ENCODE measurements around the gene ULK4. TPM values are rescaled to one million over a fixed set of nuclear protein-coding genes. Genes with fewer than 3 reads are reported as not detected.

The ULK4 gene
- total and polyA plus RNA-seq, 9 of the 15 experiments (the other 6 are each of a cell fraction or from before 2014, with no cell fraction given), result 3.0 to 5.9 (median 3.5) TPM

DNA sequence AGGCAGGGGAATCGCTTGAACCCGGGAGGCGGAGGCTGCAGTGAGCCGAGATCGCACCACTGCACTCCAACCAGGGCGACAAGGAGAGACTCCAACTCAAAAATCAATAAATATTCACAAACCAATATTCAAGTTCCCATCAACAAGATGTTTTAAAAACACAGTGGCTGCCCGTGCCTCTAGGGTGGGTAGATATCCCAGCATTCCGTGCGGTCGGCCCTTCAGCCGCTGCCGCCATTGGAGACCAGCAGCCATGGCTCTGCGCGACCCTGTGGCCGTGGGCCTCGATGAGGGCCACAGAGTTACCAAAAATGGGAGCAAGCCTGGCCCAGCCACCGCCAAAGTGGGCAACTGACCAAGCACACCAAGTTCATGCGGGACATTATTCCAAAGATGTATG lies 6.7 kb downstream of the ULK4 start (continued):
- TF ChIP-seq, protein P1, sequence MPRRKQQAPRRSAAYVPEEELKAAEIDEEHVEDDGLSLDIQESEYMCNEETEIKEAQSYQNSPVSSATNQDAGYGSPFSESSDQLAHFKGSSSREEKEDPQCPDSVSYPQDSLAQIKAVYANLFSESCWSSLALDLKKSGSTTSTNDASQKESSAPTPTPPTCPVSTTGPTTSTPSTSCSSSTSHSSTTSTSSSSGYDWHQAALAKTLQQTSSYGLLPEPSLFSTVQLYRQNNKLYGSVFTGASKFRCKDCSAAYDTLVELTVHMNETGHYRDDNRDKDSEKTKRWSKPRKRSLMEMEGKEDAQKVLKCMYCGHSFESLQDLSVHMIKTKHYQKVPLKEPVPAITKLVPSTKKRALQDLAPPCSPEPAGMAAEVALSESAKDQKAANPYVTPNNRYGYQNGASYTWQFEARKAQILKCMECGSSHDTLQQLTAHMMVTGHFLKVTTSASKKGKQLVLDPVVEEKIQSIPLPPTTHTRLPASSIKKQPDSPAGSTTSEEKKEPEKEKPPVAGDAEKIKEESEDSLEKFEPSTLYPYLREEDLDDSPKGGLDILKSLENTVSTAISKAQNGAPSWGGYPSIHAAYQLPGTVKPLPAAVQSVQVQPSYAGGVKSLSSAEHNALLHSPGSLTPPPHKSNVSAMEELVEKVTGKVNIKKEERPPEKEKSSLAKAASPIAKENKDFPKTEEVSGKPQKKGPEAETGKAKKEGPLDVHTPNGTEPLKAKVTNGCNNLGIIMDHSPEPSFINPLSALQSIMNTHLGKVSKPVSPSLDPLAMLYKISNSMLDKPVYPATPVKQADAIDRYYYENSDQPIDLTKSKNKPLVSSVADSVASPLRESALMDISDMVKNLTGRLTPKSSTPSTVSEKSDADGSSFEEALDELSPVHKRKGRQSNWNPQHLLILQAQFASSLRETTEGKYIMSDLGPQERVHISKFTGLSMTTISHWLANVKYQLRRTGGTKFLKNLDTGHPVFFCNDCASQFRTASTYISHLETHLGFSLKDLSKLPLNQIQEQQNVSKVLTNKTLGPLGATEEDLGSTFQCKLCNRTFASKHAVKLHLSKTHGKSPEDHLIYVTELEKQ (CRISPR knock-in tag; IDR thresholded peaks at IDR 0.05), result no peak
- TF ChIP-seq, protein P2, sequence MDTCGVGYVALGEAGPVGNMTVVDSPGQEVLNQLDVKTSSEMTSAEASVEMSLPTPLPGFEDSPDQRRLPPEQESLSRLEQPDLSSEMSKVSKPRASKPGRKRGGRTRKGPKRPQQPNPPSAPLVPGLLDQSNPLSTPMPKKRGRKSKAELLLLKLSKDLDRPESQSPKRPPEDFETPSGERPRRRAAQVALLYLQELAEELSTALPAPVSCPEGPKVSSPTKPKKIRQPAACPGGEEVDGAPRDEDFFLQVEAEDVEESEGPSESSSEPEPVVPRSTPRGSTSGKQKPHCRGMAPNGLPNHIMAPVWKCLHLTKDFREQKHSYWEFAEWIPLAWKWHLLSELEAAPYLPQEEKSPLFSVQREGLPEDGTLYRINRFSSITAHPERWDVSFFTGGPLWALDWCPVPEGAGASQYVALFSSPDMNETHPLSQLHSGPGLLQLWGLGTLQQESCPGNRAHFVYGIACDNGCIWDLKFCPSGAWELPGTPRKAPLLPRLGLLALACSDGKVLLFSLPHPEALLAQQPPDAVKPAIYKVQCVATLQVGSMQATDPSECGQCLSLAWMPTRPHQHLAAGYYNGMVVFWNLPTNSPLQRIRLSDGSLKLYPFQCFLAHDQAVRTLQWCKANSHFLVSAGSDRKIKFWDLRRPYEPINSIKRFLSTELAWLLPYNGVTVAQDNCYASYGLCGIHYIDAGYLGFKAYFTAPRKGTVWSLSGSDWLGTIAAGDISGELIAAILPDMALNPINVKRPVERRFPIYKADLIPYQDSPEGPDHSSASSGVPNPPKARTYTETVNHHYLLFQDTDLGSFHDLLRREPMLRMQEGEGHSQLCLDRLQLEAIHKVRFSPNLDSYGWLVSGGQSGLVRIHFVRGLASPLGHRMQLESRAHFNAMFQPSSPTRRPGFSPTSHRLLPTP (IDR thresholded peaks at IDR 0.05; ENCODE audit: borderline replicate concordance, extremely low read depth, insufficient read length), result no peak
- no peak for TF ChIP-seq POLR2H (tag; IDR thresholded peaks at IDR 0.05; ENCODE audit: low read depth)

Data from K562 (cell line).